ENCODE measurements around the gene RASA4B. TPM values are rescaled to one million over a fixed set of nuclear protein-coding genes. Genes with fewer than 3 reads are reported as not detected.

Gene RASA4B
- total RNA-seq, 3 donors from 2014 or later = 8.0 to 30.8 (median 12.2) TPM

DNA sequence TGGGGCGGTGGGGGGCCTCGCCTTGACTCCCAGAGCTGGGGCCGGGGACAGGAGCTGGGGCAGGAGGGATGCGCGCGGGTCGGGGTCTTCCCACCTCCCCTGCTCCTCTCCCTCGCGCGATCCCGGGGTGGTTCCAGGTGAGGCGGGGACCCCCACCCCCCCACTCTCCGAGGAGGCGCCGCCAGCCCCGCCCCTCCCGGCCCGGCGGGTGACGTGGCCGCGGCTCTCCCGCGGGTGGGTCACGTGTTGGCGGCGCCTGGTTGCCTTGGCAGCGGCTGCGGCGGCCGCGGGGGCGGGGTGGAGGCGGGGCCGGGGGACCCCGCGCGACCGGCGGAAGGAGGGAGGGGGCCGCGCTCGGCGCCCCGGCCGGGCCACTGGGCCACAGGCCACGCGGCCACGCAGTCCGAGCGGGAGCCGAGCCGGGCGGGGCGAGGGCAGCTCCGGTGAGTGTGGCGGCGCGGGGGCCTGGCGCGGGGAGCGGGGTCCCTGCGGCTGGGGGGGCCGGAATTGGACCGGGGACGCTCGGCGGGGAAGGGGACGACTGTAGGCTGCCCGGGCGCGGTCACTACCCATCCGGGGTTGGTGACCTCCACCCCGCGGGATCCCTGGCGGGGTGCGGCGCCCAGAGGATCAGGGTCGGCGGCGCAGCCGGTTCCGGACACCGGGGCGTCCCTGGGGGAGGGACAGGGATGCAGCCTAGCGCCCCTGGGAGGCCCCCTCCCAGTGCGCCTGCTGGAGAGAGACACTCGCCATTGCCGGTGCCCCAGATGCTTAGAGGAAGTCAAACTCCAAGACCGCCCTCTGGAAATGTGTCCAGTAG, 84.1 kb downstream of the RASA4B start, which contains the start of gene ORAI2:
TSS of gene ORAI2 (plus strand) at position 357 of the 820 bp plus-strand sequence. CDS start 5,382 bp downstream, outside the sequence.
- Histone ChIP-seq H3K4me3 (peak within 1 kb of the TSS; percentile 25), H3K9me3 (no peaks in the 10 kb centered on the region), H3K36me3 (ENCODE audit: low read depth) (no peaks in the 10 kb centered on the region), H3K4me1 (ENCODE audit: low read depth) (peaks cover 18% of the 10 kb centered on the region)
- intact Hi-C loops (cut with DNase I, micrococcal nuclease) = no loop called here
- peak; percentile 78 to 91 (median 86) for DNase-seq
- TF ChIP-seq, protein P1, sequence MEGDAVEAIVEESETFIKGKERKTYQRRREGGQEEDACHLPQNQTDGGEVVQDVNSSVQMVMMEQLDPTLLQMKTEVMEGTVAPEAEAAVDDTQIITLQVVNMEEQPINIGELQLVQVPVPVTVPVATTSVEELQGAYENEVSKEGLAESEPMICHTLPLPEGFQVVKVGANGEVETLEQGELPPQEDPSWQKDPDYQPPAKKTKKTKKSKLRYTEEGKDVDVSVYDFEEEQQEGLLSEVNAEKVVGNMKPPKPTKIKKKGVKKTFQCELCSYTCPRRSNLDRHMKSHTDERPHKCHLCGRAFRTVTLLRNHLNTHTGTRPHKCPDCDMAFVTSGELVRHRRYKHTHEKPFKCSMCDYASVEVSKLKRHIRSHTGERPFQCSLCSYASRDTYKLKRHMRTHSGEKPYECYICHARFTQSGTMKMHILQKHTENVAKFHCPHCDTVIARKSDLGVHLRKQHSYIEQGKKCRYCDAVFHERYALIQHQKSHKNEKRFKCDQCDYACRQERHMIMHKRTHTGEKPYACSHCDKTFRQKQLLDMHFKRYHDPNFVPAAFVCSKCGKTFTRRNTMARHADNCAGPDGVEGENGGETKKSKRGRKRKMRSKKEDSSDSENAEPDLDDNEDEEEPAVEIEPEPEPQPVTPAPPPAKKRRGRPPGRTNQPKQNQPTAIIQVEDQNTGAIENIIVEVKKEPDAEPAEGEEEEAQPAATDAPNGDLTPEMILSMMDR (IDR thresholded peaks at IDR 0.05) = no peak
- ATAC-seq = peak; percentile 83

Small RNAs within 50 kb of the gene (microRNA-seq; reads per million reads assigned to microRNA genes)
- gene MIR4467 (3.0 reads per million, percentile 14 among the genes with 10 or more reads in this experiment), gene MIR5090 (2.8 reads per million, percentile 11 among the genes with 10 or more reads in this experiment)

Other genes starting within 250 kb of the RASA4B start
- 1 to 10 TPM; 2.3 to 3.7 (median 2.7) TPM for gene SH2B2, start 230.9 kb downstream of the RASA4B start, total RNA-seq
- gene SPDYE6, start 161.3 kb downstream of the RASA4B start, total RNA-seq = not detected
- 10 to 100 TPM; 15.1 to 24.1 (median 18.6) TPM for gene PRKRIP1, start 121.4 kb downstream of the RASA4B start, total RNA-seq
- gene ORAI2, start 84.2 kb downstream of the RASA4B start, total RNA-seq = 1 to 10 TPM; 2.8 to 9.8 (median 7.5) TPM
- 10 to 100 TPM in 1 of 3 donors, 1 to 10 TPM in 2; 8.4 to 11.1 (median 10.0) TPM for gene ALKBH4, start 52.9 kb downstream of the RASA4B start, total RNA-seq
- 10 to 100 TPM; 12.7 to 17.6 (median 13.3) TPM for gene LRWD1, start 52.8 kb downstream of the RASA4B start, total RNA-seq
- gene POLR2J, start 38.9 kb downstream of the RASA4B start, total RNA-seq = 10 to 100 TPM; 44.0 to 59.3 (median 45.6) TPM
- 10 to 100 TPM in 2 of 3 donors, 1 to 10 TPM in 1; 9.7 to 23.9 (median 18.7) TPM for gene UPK3BL2, start 25.9 kb upstream of the RASA4B start, total RNA-seq
- not detected for gene SPDYE2, start 33.4 kb upstream of the RASA4B start, total RNA-seq
- gene POLR2J3, start 54.8 kb upstream of the RASA4B start, total RNA-seq = 10 to 100 TPM; 23.7 to 43.7 (median 27.5) TPM
- 10 to 100 TPM; 18.3 to 68.4 (median 21.5) TPM for gene RASA4, start 99.0 kb upstream of the RASA4B start, total RNA-seq
- gene UPK3BL1, start 125.0 kb upstream of the RASA4B start, total RNA-seq = 10 to 100 TPM; 10.7 to 23.1 (median 12.3) TPM
- gene SPDYE2B, start 132.5 kb upstream of the RASA4B start, total RNA-seq = not detected
- 10 to 100 TPM in 1 of 3 donors, 1 to 10 TPM in 2; 6.5 to 14.7 (median 8.8) TPM for gene POLR2J2, start 153.9 kb upstream of the RASA4B start, total RNA-seq
- 10 to 100 TPM in 2 of 3 donors, 1 to 10 TPM in 1; 8.7 to 12.2 (median 10.4) TPM for gene FAM185A, start 231.2 kb upstream of the RASA4B start, total RNA-seq